ENCODE data around the gene DEPP1.
A peak's percentile ranks its signal among the peaks of the same experiment; 100 is the strongest.
"Not testable (repeated sequence)": the region's sequence is repeated elsewhere in the genome, so short reads cannot be mapped to it uniquely, and the experiment has no call there.

The DEPP1 gene

GRCh38 chr10:44978570-44979280 is at the start of gene DEPP1:
DEPP1 (minus strand) TSS chr10:44978809; CDS start chr10:44978030, 779 bp downstream.
- FAIRE-seq: peak; percentile 79
- peak; percentile 93 for DNase-seq (ENCODE audit: low spot score)

GRCh38 chr10:45023426-45023825 is 44.8 kb upstream of the DEPP1 start:
- FAIRE-seq: no peak
- no peak for DNase-seq (ENCODE audit: low spot score)

GRCh38 chr10:45015590-45015989 is 37.0 kb upstream of the DEPP1 start:
- FAIRE-seq (no peak), DNase-seq (ENCODE audit: low spot score) (no peak)

GRCh38 chr10:45014557-45014956 is 35.9 kb upstream of the DEPP1 start:
- DNase-seq (ENCODE audit: low spot score); FAIRE-seq: not testable (repeated sequence)

GRCh38 chr10:45008524-45009161 is 30.0 kb upstream of the DEPP1 start:
- FAIRE-seq: peak; percentile 92
- DNase-seq (ENCODE audit: low spot score): peak; percentile 83

GRCh38 chr10:45006276-45007030 is 27.8 kb upstream of the DEPP1 start:
- DNase-seq (ENCODE audit: low spot score) (no peak), FAIRE-seq (no peak)

GRCh38 chr10:45005284-45005683 is 26.7 kb upstream of the DEPP1 start:
- no peak for FAIRE-seq
- no peak for DNase-seq (ENCODE audit: low spot score)

GRCh38 chr10:45004661-45005060 is 26.1 kb upstream of the DEPP1 start:
- no peak for FAIRE-seq

GRCh38 chr10:45003432-45004000 is 24.9 kb upstream of the DEPP1 start:
- no peak for FAIRE-seq
- no peak for DNase-seq (ENCODE audit: low spot score)

More at GRCh38 chr10:45004661-45005060, 26.1 kb upstream of the DEPP1 start:
- DNase-seq (ENCODE audit: low spot score): no peak

GRCh38 chr10:45001381-45002148 is 23.0 kb upstream of the DEPP1 start:
- FAIRE-seq (no peak), DNase-seq (ENCODE audit: low spot score) (peak; percentile 54)

- DNase-seq (ENCODE audit: low spot score) (no peak), FAIRE-seq (no peak)
Observed at GRCh38 chr10:45000752-45001380, 22.3 kb upstream of the DEPP1 start, which contains the start of gene ZNF22. ZNF22 (plus strand) TSS chr10:45000923; CDS start chr10:45003369, 2,446 bp downstream.

GRCh38 chr10:45000138-45000751 is 21.6 kb upstream of the DEPP1 start:
- FAIRE-seq (no peak), DNase-seq (ENCODE audit: low spot score) (no peak)

- DNase-seq (ENCODE audit: low spot score): peak; percentile 36
- no peak for FAIRE-seq
Observed at GRCh38 chr10:44998146-44998631, 19.6 kb upstream of the DEPP1 start.

- FAIRE-seq (no peak), DNase-seq (ENCODE audit: low spot score) (no peak)
Observed at GRCh38 chr10:44997105-44997748, 18.6 kb upstream of the DEPP1 start.

- FAIRE-seq (no peak), DNase-seq (ENCODE audit: low spot score) (no peak)
Observed at GRCh38 chr10:44995914-44996669, 17.5 kb upstream of the DEPP1 start.

- DNase-seq (ENCODE audit: low spot score) (no peak), FAIRE-seq (no peak)
Observed at GRCh38 chr10:44995581-44995913, 16.9 kb upstream of the DEPP1 start.

GRCh38 chr10:44994752-44995530 is 16.3 kb upstream of the DEPP1 start:
- FAIRE-seq: no peak

More at GRCh38 chr10:44994752-44995530, 16.3 kb upstream of the DEPP1 start:
- DNase-seq (ENCODE audit: low spot score): no peak
